Stimulated activated memory B cell treated with anti-CD40 and anti-IgM and Interleukin-4, amounts not matched to agents 10 μg/mL and 1 μg/mL and 100 μg/mL, for 72 hours (primary cell): Measurements from ENCODE around the gene ZC3H12C.

Source experiments
- ATAC-seq: fragments of 150-1000 bp; cut with Tn5 transposase; 2 replicates; pipeline ENCODE4 v1.10.0; 2021
- H3K27ac Mint-ChIP-seq: one replicate; pipeline ENCODE4 v1.8.0; 2022; ENCODE audit warnings: mild to moderate bottlenecking, mixed read lengths
- H3K27me3 Mint-ChIP-seq: one replicate; pipeline ENCODE4 v1.8.0; 2022; ENCODE audit warnings: mixed read lengths
- H3K36me3 Mint-ChIP-seq: one replicate; pipeline ENCODE4 v1.8.0; 2022; ENCODE audit warnings: mixed read lengths
- H3K4me1 Mint-ChIP-seq: one replicate; pipeline ENCODE4 v1.8.0; 2022; ENCODE audit warnings: mixed read lengths
- H3K4me3 Mint-ChIP-seq: one replicate; pipeline ENCODE4 v1.8.0; 2022; ENCODE audit warnings: mild to moderate bottlenecking, moderate library complexity, mixed read lengths
- H3K9me3 Mint-ChIP-seq: one replicate; pipeline ENCODE4 v1.8.0; 2022; ENCODE audit warnings: mixed read lengths

ZC3H12C gene

DNA sequence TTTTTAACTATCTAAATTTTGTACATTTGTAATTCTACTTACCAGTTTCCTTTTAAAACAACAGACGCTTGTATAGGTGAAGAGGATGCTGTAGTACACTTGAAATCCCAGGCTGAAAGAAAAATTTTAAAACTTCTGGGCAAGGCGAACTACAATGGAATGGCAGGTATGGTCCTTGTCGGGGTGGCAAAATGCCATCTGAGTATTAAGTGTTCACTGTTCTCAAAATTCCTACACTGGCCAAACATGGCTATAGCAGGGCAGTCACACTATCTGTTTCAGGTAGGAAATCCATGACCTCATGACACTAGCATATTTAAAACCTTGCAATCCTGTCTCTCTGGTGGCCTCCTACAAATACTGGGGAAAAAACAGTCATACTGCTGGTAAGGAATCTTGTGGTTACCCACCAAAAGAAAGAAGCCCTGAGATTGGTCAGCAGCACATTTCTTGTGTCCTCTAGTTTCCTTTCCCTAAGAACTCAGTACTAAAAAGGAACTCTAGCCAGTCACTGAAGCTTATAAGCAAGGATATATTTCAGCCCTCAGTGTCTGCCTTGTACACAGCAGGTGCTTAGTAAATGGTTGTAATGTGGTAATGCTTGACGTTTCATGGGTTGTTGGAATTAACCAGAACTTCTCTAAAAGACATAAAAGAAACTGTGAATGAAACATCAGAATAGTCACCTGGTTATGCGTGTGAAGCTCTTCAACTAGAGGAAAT is 5.2 kb upstream of the ZC3H12C start:
- H3K4me3 Mint-ChIP-seq: no peak overlapping the region
- no peak overlapping the region for H3K27ac Mint-ChIP-seq
- no peaks in the 10 kb centered on the region for H3K36me3 Mint-ChIP-seq
- H3K9me3 Mint-ChIP-seq: no peaks in the 10 kb centered on the region
- no peak for ATAC-seq
- H3K27me3 Mint-ChIP-seq: no peaks in the 10 kb centered on the region
- H3K4me1 Mint-ChIP-seq: no peaks in the 10 kb centered on the region

DNA sequence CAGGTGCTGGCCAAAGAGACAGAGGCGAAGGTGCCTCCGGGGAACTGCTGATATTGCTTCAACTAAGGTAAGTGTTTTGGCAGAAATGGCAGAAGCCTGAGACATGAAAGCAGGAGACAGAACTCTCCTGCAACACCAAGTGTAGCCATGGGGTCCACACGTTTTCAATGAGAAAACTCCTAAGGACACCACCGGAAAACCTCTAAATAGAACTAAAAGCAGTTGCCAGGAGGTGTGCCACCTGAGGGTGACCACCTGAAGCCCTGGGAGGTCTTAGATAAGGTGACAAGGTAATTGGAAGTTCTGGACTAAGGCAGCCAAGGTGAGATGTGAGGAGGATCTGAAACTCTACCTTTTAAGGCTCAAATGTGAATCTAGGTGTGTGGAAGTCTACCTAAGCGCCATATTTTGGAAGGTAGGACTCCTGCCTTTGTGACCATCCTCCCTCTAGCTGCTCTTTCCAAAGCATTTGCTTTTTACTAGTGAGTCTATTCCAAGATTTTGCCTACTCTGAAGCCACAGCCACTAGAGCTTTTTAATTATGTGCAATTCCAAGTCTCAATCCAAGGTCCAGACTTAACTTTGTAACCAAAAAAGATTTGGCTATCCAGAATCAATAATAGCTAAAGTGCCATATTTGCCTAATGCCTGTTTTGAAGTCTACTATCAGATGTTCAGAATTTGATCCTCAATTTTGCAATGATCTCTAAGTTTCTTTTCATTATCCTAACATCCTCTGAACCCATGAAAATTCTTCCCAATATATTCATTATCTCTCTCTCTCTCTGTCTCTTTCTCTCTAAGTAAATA is 4.5 kb upstream of the ZC3H12C start:
- no peak for ATAC-seq
- H3K4me3 Mint-ChIP-seq: no peak overlapping the region
- no peak overlapping the region for H3K27ac Mint-ChIP-seq
- H3K36me3 Mint-ChIP-seq: no peaks in the 10 kb centered on the region
- H3K9me3 Mint-ChIP-seq: no peaks in the 10 kb centered on the region
- peaks cover 2% of the 10 kb centered on the region for H3K4me1 Mint-ChIP-seq
- H3K27me3 Mint-ChIP-seq: no peaks in the 10 kb centered on the region

DNA sequence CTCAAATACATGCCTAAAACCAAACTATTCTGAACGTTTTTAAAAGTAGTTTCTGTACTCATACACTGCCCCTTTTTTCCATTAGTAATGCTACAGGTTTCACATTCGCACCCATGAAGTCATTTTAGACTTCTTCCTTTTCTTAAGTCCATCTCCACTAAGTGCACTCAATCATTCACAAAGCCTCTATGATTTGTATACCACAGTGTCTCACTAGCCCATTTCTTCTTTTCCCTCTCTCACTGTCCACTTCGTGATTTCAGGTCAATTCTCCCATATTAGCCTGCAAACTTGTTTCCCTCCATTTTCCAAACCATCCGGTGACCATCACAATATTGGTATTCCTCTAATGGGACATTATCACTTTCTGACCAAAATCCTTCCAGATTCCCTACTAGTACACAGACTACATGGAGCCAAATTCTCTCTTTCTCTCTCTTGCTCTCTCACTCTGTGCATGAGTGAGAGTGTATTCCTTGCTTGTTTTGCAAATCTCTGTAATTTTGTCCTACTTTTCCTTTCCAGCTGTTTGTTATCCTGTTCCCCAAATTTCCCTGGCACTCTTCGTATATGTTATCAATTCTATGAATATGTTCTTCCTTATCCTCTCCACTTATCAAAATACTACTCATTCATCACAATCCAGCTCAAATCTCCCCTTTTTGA is 3.4 kb upstream of the ZC3H12C start:
- H3K4me3 Mint-ChIP-seq: no peak overlapping the region
- H3K27me3 Mint-ChIP-seq: no peaks in the 10 kb centered on the region
- H3K9me3 Mint-ChIP-seq: no peaks in the 10 kb centered on the region
- no peak overlapping the region for H3K27ac Mint-ChIP-seq
- ATAC-seq: peak; percentile 9
- H3K36me3 Mint-ChIP-seq: no peaks in the 10 kb centered on the region
- H3K4me1 Mint-ChIP-seq: peaks cover 5% of the 10 kb centered on the region

DNA sequence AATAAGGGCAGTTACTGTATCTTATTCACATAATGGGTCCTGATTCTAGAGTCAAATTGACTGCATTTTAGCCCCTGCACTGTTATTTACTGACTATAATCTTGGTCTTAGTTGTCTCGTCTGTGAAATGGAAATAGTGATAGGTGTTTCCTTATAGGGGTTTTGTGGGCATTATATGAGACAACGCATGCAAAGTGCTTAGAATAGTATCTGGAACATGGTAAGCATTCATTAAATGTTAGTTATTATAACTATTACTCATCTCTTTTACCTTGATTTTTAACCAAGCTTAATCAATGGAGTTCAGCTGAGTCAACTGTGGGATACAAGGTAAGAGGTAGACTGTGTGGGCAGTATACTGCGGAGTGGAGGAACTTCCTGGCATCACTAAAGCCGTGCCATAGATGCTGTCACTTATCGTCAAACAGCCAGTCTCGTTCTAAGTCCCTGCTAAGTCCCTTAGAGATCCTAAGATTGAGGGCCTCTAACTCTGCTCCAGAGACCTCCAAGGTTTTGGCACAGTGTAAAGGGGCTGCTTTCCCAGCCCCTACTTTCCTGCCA is 2.6 kb upstream of the ZC3H12C start:
- H3K36me3 Mint-ChIP-seq: peaks cover 3% of the 10 kb centered on the region
- H3K27me3 Mint-ChIP-seq: peaks cover 5% of the 10 kb centered on the region
- no peak overlapping the region for H3K4me3 Mint-ChIP-seq
- ATAC-seq: no peak
- no peak overlapping the region for H3K27ac Mint-ChIP-seq
- H3K9me3 Mint-ChIP-seq: no peaks in the 10 kb centered on the region
- H3K4me1 Mint-ChIP-seq: peaks cover 5% of the 10 kb centered on the region

- Mint-ChIP-seq H3K36me3 (peaks cover 5% of the 10 kb centered on the region), H3K9me3 (no peaks in the 10 kb centered on the region), H3K27me3 (peaks cover 21% of the 10 kb centered on the region), H3K27ac (peak overlapping the region; percentile 80), H3K4me3 (peak overlapping the region; percentile 81), H3K4me1 (peaks cover 5% of the 10 kb centered on the region)
- ATAC-seq: no peak
Measured at GRCh38 chr11:110092111-110092514, 1.1 kb upstream of the ZC3H12C start.

DNA sequence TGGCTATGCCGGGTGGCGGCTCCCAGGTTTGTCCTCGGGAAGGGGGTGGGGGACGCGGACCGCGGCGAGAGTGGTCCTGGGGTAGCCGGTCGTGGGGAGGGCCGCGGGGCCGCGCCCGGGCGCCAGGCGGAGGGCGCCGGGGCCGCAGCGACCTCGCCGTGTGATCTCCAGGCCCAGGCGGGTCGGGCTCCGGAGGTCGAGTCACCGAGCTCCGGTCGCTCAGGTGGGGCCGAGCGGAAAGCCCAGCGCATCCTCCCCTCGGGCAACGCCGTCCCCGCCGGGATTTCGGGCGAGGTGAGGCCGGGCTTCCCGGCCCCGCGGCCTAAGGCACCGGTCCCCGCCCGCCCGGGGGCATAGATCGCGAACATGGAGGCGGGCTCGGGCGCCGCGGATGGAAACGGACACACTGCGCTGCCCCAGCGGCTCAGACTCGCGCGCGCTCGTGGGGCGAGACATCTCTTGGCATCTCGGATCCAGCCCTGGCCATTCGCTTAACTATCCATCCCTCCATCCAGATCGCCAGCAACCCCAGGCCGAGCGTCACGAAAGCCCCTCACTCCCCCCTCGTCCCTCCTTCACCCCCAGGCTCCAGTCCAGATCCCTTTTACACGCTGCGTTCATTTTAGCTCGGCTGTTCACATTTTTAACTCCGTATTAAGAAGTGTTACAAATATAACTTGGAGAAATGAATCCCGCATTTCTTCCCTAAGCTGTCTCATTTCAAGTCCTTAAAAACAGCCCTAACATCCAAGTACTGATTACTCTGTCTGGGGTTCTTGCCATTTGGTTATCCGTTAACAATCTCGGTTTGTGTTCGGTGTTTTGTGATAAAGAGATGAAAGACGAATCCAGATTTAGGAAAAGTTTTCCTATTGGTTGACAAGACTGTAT is 460 bp downstream of the ZC3H12C start:
- H3K9me3 Mint-ChIP-seq: no peaks in the 10 kb centered on the region
- H3K4me1 Mint-ChIP-seq: peaks cover 5% of the 10 kb centered on the region
- ATAC-seq: peak; percentile 46
- peak overlapping the region; percentile 83 for H3K4me3 Mint-ChIP-seq
- H3K36me3 Mint-ChIP-seq: peaks cover 5% of the 10 kb centered on the region
- H3K27ac Mint-ChIP-seq: peak overlapping the region; percentile 80
- peaks cover 24% of the 10 kb centered on the region for H3K27me3 Mint-ChIP-seq

DNA sequence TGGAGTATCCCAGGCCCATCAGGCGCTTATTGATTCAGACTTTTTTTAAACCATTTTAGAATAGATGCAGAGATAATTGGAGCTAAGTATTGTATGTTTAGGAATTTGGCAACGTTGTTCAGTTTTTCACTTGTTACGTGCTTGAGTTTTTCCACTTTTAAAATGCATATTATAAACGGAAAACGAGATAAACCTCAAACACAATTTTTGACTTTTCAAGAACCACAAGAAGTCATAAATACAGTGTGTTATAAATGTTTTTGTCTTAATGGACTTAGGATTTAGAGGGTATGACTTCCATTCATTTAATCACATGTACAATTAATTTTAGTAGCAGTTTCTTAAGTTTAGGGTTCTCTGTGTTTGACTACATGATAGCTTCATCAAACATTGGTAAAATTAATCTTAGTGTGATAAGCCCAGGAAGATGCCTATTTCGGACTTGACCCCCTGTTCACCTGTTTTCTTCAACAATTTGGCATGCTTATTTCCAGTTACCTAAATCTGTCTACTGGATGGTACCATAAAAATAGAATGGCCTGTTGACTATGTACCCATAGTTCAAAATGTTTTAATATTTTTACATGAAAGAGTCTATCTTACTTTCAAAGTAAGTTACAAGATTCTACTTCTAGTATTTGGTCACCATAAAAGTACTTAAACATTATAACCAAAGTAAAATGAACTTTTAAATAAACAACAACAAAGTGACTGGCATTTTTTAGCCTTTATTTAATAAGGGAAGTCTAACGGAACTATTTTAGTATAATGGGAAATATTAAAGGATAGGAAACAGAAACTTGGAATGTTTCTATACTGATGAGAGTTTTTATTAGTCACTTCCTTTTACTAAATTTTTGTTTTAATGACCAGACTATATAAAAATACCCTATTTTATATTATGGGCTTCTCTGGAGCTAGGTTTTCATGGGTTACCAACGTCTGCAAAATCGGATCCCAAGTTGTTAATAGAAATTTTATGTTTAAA is 1.4 kb downstream of the ZC3H12C start:
- H3K9me3 Mint-ChIP-seq: no peaks in the 10 kb centered on the region
- peak overlapping the region; percentile 80 for H3K27ac Mint-ChIP-seq
- ATAC-seq: no peak
- H3K4me1 Mint-ChIP-seq: peaks cover 5% of the 10 kb centered on the region
- peak overlapping the region; percentile 83 for H3K4me3 Mint-ChIP-seq
- peaks cover 26% of the 10 kb centered on the region for H3K27me3 Mint-ChIP-seq
- H3K36me3 Mint-ChIP-seq: peaks cover 5% of the 10 kb centered on the region

DNA sequence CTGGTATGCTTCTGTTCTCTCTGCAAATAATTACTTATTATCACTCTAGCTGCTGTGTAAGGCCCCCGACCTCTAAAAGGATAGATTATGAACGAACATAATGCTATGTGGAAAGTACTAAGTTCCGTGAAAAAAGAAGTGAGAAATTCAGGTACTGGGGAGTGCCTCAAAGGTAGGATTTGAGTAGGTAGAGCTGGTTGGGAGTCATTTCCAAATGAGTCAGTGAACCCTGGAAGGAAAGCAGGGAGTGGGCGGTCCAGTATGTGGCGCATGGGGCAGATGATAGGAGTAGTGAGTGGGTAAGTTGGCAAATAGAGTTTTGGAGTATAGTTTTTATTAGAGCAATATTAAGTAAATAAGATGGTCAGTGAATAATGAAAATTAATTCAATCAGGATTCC is 2.4 kb downstream of the ZC3H12C start:
- H3K9me3 Mint-ChIP-seq: no peaks in the 10 kb centered on the region
- H3K27ac Mint-ChIP-seq: no peak overlapping the region
- peaks cover 5% of the 10 kb centered on the region for H3K36me3 Mint-ChIP-seq
- H3K4me3 Mint-ChIP-seq: no peak overlapping the region
- H3K27me3 Mint-ChIP-seq: peaks cover 32% of the 10 kb centered on the region
- H3K4me1 Mint-ChIP-seq: peaks cover 5% of the 10 kb centered on the region
- ATAC-seq: no peak

DNA sequence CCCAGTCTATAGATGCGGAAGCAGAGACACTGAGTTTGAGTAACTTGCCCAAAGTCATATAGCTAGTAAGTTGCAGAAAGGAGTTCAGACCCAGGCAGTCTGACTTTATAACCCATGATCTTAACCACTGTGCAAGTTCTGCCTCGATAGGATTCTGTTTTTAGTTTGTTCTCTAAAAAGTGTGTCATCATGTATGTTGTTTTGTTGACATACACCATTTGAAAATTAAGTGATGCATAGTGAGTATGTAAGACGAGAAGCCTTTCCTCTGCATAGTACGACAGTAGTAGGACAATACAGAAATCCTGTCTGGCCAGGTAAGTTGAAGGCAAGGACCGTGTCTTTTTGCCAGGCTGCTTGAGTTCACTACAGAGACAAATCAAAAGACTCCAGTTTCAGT is 3.3 kb downstream of the ZC3H12C start:
- Mint-ChIP-seq H3K9me3 (no peaks in the 10 kb centered on the region), H3K36me3 (peaks cover 5% of the 10 kb centered on the region), H3K27me3 (peaks cover 32% of the 10 kb centered on the region), H3K27ac (no peak overlapping the region), H3K4me1 (peaks cover 5% of the 10 kb centered on the region), H3K4me3 (no peak overlapping the region)
- no peak for ATAC-seq

DNA sequence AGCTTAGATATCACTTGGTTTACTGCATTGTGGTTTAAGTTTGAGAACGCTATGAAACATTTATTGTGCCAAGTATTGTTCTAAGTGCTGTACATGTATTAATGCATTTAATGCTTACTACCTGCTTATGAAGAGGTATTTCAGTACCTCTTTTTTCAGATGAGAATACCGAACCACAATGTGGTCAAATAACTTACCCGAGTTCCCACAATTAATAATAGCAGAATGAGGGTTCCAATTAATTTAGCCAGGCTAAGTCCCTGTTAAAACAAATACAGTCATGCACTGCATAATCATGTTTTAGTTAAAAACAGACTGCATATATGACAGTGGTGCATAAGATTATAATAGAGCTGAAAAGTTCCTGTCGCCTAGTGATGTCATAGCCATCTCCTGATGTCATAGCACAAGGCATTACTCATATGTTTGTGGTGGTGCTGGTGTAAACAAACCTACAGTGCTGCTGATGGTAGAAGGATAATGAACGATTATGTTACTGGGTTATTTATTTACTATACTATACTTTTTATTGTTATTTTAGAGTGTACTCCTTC is 4.3 kb downstream of the ZC3H12C start:
- Mint-ChIP-seq H3K36me3 (peaks cover 5% of the 10 kb centered on the region), H3K9me3 (no peaks in the 10 kb centered on the region), H3K4me3 (no peak overlapping the region), H3K27me3 (peaks cover 32% of the 10 kb centered on the region), H3K27ac (no peak overlapping the region), H3K4me1 (peaks cover 5% of the 10 kb centered on the region)
- no peak for ATAC-seq

DNA sequence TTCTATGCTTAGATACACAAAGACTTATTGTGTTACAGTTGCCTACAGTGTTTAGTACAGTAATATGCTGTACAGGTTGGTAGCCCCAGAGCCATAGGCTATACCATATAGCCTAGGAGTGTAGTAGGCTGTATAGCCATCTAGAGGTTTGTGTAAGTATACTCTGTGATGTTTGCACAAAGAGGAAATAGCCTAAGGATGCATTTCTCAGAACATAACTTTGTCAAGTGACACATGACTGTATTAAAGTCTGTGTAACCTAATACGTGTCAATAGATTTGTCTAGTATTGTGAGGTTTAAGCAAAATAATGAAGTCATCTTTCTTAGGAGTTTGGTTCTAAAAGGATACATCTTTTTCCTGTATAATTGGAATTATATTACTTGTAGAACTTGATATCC is 5.5 kb downstream of the ZC3H12C start:
- Mint-ChIP-seq H3K4me1 (peaks cover 5% of the 10 kb centered on the region), H3K4me3 (no peak overlapping the region), H3K27ac (no peak overlapping the region), H3K27me3 (peaks cover 32% of the 10 kb centered on the region), H3K36me3 (peaks cover 5% of the 10 kb centered on the region), H3K9me3 (no peaks in the 10 kb centered on the region)
- peak; percentile 31 for ATAC-seq

GRCh38 chr11:110100476-110101240 is 7.5 kb downstream of the ZC3H12C start:
- no peak for ATAC-seq
- no peak overlapping the region for H3K27ac Mint-ChIP-seq
- no peak overlapping the region for H3K4me3 Mint-ChIP-seq
- H3K9me3 Mint-ChIP-seq: no peaks in the 10 kb centered on the region
- H3K4me1 Mint-ChIP-seq: no peaks in the 10 kb centered on the region
- peaks cover 26% of the 10 kb centered on the region for H3K27me3 Mint-ChIP-seq
- peaks cover 1% of the 10 kb centered on the region for H3K36me3 Mint-ChIP-seq

DNA sequence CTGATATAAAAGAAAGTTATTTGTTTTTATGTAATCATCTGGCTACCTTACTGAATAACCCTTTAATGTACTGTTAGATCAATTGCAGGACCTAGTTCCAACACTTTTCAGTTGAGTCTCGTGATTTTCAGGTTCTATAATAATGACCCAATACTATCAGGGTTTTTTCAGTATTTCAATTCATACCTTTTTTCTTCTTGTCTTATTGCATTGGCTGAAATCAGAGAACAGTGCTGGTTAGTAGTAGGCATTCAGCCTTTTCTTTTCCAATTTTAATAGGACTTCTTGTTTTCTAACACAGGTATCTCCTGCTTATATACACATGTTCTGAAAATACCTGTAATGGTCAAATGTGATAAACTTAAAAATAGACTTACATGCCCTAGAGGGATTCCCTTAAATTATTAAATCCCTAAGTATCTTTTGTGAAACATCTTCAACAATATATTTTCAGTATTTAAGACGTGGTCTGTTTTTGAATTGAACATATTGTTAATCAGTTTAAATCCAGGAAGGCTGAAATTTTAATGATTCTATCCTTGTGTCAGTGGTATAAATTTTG is 13.6 kb downstream of the ZC3H12C start:
- Mint-ChIP-seq H3K4me1 (no peaks in the 10 kb centered on the region), H3K4me3 (no peak overlapping the region), H3K9me3 (no peaks in the 10 kb centered on the region), H3K27ac (no peak overlapping the region), H3K36me3 (peaks cover 9% of the 10 kb centered on the region), H3K27me3 (peaks cover 25% of the 10 kb centered on the region)
- ATAC-seq: no peak
